SHP77 treated with DMSO at 0.1 percent for 48 hours (cell line): Measurements from ENCODE around the gene DCLK1.

Experiments
- DNase-seq: peaks from one replicate; lab custom pipeline; 2025; lab: John Stamatoyannopoulos, UW

The DCLK1 gene

GRCh38 chr13:35744144-35744543 lies 387.0 kb downstream of the DCLK1 start:
- no peak for DNase-seq

DNA sequence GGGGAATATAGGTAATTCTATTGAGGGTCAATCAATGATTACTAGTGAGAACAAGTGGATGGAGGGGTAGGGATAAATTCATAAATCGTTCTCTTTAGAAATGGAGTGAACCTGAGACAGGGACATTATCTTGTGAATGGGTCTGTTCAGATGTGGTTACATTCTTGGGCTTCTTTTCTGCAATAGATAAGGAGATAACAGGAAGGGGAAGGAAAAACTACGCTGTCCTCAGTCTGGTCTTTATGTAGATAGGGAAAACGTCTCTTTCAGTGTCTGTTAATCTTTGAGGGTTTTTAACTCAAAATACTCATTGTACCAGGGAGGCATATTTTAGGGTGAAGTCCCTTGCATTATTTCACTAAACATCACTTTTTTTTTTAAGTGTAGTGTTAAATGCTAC lies 388.0 kb downstream of the DCLK1 start:
- DNase-seq, result no peak

DNA sequence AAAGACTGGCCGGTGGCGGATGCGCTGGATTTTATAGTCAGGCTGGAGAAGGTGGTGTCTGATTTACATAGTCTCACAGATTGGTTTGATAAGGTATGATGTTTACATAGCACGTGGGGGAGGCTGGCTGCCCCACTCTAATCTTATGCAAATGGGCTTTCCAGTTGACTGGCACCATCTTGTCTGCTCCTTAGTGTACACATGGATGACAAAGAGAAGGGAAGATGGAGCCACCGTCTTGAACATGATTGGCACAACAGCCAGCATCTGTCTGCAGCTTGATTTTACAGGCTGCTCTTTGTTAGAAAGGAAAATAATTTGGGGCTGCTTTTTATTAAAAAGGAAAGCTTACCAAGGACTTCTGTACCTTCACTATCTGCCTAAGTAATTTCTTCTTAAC lies 389.5 kb downstream of the DCLK1 start:
- no peak for DNase-seq

- DNase-seq, result no peak
Measured at GRCh38 chr13:35736876-35737275, 394.3 kb downstream of the DCLK1 start.

GRCh38 chr13:35733827-35734226 lies 397.4 kb downstream of the DCLK1 start:
- no peak for DNase-seq

DNA sequence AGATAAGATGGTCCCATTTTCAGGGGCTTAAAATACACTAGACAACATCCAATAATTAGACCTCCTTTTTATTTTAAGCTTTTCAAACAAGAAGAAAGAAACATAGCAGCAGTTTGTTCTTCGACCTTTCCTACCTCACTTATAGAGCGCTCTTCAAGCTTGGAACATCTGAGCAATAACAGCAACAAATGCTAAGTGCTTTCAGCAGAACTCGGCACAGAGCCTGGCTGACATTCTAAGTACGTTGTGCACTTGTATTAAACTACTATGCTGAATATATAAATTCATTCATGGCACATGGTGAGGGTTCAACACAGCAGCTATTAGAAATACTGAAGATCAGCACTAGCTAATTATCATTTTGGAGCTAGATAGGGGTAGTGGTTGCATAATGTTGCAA lies 398.6 kb downstream of the DCLK1 start:
- no peak for DNase-seq

DNA sequence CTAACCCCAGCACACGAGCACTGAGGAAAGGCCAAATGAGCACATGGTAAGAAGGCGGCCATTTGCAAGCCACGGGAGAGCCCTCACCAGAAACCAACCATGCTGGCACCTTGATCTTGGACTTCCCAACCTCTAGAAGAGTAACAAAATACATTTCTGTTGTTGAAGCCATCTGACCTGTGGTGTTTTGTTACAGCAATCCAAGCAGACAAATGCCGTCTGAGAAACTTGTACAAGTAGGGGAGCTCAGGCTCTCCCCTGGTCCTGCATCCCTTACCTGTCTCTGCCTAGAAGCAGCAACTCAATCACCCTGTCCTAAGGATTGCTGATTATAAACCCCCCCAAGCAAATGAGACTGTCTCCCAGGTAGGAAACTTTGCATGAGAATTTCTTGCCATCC lies 399.7 kb downstream of the DCLK1 start:
- no peak for DNase-seq

- no peak for DNase-seq
Measured at GRCh38 chr13:35729926-35730627, 401.1 kb downstream of the DCLK1 start.

DNA sequence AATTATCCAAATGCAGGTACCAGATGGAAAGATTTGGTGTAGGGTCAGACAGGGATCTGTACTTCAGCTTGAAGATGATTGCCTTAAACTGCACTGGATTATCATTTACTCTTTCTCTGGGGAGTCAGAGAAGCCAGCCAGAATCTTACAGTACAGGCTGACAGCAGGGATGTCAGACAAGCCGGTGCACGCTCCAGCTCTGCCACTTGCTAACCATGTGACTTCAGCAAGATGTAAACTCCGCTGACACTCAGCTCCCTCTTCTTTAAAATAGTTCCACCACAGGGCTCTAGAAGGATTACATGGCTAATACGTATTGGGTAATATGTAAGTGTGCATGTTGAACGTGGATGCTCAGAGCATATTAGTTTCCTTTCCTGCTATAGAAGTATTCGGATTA lies 403.3 kb downstream of the DCLK1 start:
- no peak for DNase-seq

GRCh38 chr13:35724446-35724845 lies 406.7 kb downstream of the DCLK1 start:
- DNase-seq, result no peak

GRCh38 chr13:35723821-35724220 lies 407.4 kb downstream of the DCLK1 start:
- DNase-seq, result no peak

DNA sequence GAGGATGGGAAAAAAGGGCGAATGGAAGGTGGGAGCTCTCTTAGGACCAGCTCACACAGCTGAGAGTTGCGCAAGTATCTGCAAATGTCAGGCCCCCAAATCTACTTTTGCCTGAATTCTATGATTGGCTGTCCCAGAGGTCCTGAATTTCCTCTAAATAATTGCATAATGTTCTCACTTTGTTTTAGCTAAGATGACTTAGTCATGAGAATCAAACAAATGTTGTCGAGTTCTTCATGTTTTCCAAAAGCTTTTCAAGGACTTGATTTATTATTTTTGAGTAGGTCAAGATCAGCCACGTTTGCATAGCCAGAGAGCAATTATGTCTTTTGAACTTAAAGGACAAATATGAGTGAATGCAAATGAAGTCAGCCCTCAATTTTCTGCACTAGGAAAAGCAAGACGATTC lies 408.1 kb downstream of the DCLK1 start:
- no peak for DNase-seq

GRCh38 chr13:35722458-35723052 lies 408.6 kb downstream of the DCLK1 start:
- no peak for DNase-seq

- DNase-seq, result peak; percentile 28
Measured at GRCh38 chr13:35720690-35721554, 410.3 kb downstream of the DCLK1 start.

DNA sequence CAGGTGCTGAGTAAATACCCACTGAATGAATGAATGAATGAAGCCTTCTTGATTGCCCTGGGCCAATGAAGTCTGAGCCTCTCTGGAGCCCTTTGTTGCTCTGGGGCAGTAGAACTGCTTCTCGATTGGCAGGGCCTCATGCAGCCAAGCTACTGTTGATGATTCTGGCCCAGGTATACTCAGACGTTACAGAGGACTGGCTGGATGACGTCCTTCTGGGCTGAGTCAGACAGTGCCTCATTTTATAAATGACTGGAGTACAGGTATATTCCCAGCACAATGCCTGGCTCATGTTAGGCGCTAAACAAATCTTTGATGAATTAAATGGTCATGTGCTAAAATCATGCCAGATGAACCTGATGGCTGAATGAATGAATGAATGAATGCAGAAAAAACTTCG lies 410.9 kb downstream of the DCLK1 start:
- no peak for DNase-seq
